ENCODE measurements around the gene CYB561A3. TPM values are rescaled to one million over a fixed set of nuclear protein-coding genes. Genes with fewer than 3 reads are reported as not detected.
A peak's percentile ranks its signal among the peaks of the same experiment; 100 is the strongest.

Gene CYB561A3
- total and polyA plus RNA-seq, 2 of the 13 experiments (the other 11 are each of a cell fraction or from before 2014, with no cell fraction given): 11.4 to 14.9 TPM

GRCh38 chr11:61361741-61362541 is at the start of gene CYB561A3, which contains the start of gene TMEM138 (continued):
- TF ChIP-seq REST (IDR thresholded peaks at IDR 0.05; ENCODE audit: borderline replicate concordance in 1 of 2, low read depth in 1 of 2, low read length in 2 of 2) (no peak; a peak in 1 of 4 replicates), TCF12 (IDR thresholded peaks at IDR 0.05) (no peak), TCF12 (CRISPR knock-in tag; IDR thresholded peaks at IDR 0.05) (peak; percentile 89), HNF4A (CRISPR knock-in tag; IDR thresholded peaks at IDR 0.05) (peak; percentile 34; the same call in 1 of the 2 replicates), NR2F1 (CRISPR knock-in tag; IDR thresholded peaks at IDR 0.05) (no peak), MXD1 (CRISPR knock-in tag; IDR thresholded peaks at IDR 0.05) (peak; percentile 84), MBNL3 (CRISPR knock-in tag; conservative IDR thresholded peaks at IDR 0.05) (no peak), ZNF75D (CRISPR knock-in tag; IDR thresholded peaks at IDR 0.05; ENCODE audit: borderline replicate concordance) (no peak), SAFB2 (CRISPR knock-in tag; IDR thresholded peaks at IDR 0.05; ENCODE audit: borderline replicate concordance, low read depth) (peak; percentile 76; the same call in 1 of the 2 replicates), ZKSCAN1 (IDR thresholded peaks at IDR 0.05; ENCODE audit: low read length) (no peak), PHF5A (CRISPR knock-in tag; IDR thresholded peaks at IDR 0.05; ENCODE audit: low read depth, unreplicated experiment) (peak; percentile 86), HMG20B (CRISPR knock-in tag; conservative IDR thresholded peaks at IDR 0.05) (no peak), YEATS4 (CRISPR knock-in tag; IDR thresholded peaks at IDR 0.05; ENCODE audit: borderline replicate concordance) (peak; percentile 96), ZGPAT (CRISPR knock-in tag; IDR thresholded peaks at IDR 0.05) (peak; percentile 94), ONECUT2 (CRISPR knock-in tag; IDR thresholded peaks at IDR 0.05) (no peak), ATF5 (CRISPR knock-in tag; IDR thresholded peaks at IDR 0.05; ENCODE audit: low read depth) (no peak), ZBTB1 (CRISPR knock-in tag; IDR thresholded peaks at IDR 0.05; ENCODE audit: borderline replicate concordance) (no peak), NCOA5 (CRISPR knock-in tag; IDR thresholded peaks at IDR 0.05) (no peak), MED8 (CRISPR knock-in tag; IDR thresholded peaks at IDR 0.05; ENCODE audit: insufficient replicate concordance) (peak; percentile 52), ZNF430 (CRISPR knock-in tag; IDR thresholded peaks at IDR 0.05) (peak; percentile 71; the same call in 1 of the 2 replicates), ZNF569 (CRISPR knock-in tag; IDR thresholded peaks at IDR 0.05; ENCODE audit: borderline replicate concordance) (no peak), ZBTB7B (CRISPR knock-in tag; IDR thresholded peaks at IDR 0.05) (no peak), PLSCR1 (CRISPR knock-in tag; IDR thresholded peaks at IDR 0.05; ENCODE audit: borderline replicate concordance) (no peak)

Measured in HepG2 (cell line).